GM12878 (cell line): ENCODE results near the gene SMIM21.

Experiments
- BRCA1 ChIP-seq: IDR thresholded peaks from 2 replicates; pipeline ENCODE4 v1.6.1; 2011; ENCODE audit warnings: low read depth, low read length, improper control_type of control experiment
- ETV6 ChIP-seq, 2 experiments: fragments of 450-650 bp in 1 of 2; IDR thresholded peaks in 1 of 2; conservative IDR thresholded peaks in 1 of 2; 2 replicates each; pipeline ENCODE4 v1.6.1; 2014; ENCODE audit warnings: antibody characterized with exemption in 1 of 2, borderline replicate concordance in 1 of 2, low read depth in 1 of 2, mild to moderate bottlenecking in 1 of 2, moderate library complexity in 1 of 2
- FOXM1 ChIP-seq: IDR thresholded peaks from 2 replicates; pipeline ENCODE4 v1.6.1; 2012; ENCODE audit warnings: low read depth, mild to moderate bottlenecking, inconsistent platforms, low read length, moderate library complexity
- JUND ChIP-seq: IDR thresholded peaks from 2 replicates; pipeline ENCODE4 v1.6.1; 2012; ENCODE audit warnings: low read depth, mild to moderate bottlenecking, low read length, improper control_type of control experiment, moderate library complexity
- NR2C2 ChIP-seq: IDR thresholded peaks from 2 replicates; pipeline ENCODE4 v1.6.1; 2011; ENCODE audit warnings: borderline replicate concordance, low read depth; ENCODE audit not compliant: control insufficient read depth, insufficient read length
- POLR2A ChIP-seq: IDR thresholded peaks from 2 replicates; pipeline ENCODE4 v1.6.1; 2011; ENCODE audit warnings: low read depth, mild to moderate bottlenecking, low read length
- RCOR1 ChIP-seq: conservative IDR thresholded peaks from 2 replicates; pipeline ENCODE4 v1.6.1; 2012; ENCODE audit warnings: low read depth, low read length, improper control_type of control experiment
- TAF1 ChIP-seq: IDR thresholded peaks from 2 replicates; pipeline ENCODE4 v1.6.1; 2011; ENCODE audit warnings: mild to moderate bottlenecking, low read depth, low read length, borderline replicate concordance
- YY1 ChIP-seq: IDR thresholded peaks from 2 replicates; pipeline ENCODE4 v1.6.1; 2011; ENCODE audit warnings: low read depth, mild to moderate bottlenecking, low read length
- TF ChIP-seq, protein P1 (sequence below), 3 experiments: IDR thresholded peaks in 2 of 3; conservative IDR thresholded peaks in 1 of 3; 2 replicates each; pipeline ENCODE4 v1.5.1; 2011; ENCODE audit warnings: low read depth in 3 of 3, low read length in 3 of 3, mild to moderate bottlenecking in 3 of 3, control low read depth in 2 of 3, moderate library complexity in 2 of 3, inconsistent platforms in 1 of 3, mixed read lengths in 1 of 3; ENCODE audit not compliant: control insufficient read depth in 2 of 3, insufficient read depth in 1 of 3; ENCODE audit errors: extremely low read depth in 1 of 3
- TF ChIP-seq, protein P2 (sequence below): IDR thresholded peaks from 2 replicates; pipeline ENCODE4 v1.6.1; 2011; ENCODE audit warnings: low read depth, low read length, improper control_type of control experiment, borderline replicate concordance
- TF ChIP-seq, protein P3 (sequence below): IDR thresholded peaks from 2 replicates; pipeline ENCODE4 v1.6.1; 2012; ENCODE audit warnings: low read depth, low read length, improper control_type of control experiment
- TF ChIP-seq, protein P4 (sequence below): fragments of 450-650 bp; IDR thresholded peaks from 2 replicates; pipeline ENCODE4 v1.6.1; 2018; ENCODE audit warnings: borderline replicate concordance, mild to moderate bottlenecking; ENCODE audit not compliant: partially characterized antibody

DNA sequence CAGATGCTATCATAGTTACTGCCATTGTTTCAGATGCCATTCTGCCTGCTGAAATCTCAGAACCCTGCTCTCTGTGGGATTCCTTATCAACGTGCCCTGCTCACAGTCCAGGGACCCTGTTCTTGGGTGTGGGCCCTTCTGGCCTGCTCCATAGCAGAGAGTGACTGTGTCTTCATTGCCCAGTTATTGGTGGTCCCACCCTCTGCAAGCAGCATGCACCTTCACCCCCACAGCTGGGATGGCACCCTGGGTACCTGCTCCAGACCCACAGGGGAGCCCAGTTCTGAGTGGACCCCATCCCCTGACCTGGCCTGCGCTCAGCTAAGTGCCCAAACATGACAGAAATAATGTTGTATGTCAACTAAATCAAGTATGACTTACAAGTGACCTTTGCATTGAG, 36.6 kb downstream of the SMIM21 start:
- no peak for TF ChIP-seq RCOR1
- TF ChIP-seq FOXM1, result no peak
- TF ChIP-seq, protein P1, sequence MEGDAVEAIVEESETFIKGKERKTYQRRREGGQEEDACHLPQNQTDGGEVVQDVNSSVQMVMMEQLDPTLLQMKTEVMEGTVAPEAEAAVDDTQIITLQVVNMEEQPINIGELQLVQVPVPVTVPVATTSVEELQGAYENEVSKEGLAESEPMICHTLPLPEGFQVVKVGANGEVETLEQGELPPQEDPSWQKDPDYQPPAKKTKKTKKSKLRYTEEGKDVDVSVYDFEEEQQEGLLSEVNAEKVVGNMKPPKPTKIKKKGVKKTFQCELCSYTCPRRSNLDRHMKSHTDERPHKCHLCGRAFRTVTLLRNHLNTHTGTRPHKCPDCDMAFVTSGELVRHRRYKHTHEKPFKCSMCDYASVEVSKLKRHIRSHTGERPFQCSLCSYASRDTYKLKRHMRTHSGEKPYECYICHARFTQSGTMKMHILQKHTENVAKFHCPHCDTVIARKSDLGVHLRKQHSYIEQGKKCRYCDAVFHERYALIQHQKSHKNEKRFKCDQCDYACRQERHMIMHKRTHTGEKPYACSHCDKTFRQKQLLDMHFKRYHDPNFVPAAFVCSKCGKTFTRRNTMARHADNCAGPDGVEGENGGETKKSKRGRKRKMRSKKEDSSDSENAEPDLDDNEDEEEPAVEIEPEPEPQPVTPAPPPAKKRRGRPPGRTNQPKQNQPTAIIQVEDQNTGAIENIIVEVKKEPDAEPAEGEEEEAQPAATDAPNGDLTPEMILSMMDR (IDR thresholded peaks at IDR 0.05 in 2 of 3, conservative IDR thresholded peaks at IDR 0.05 in 1 of 3; ENCODE audit: control insufficient read depth in 2 of 3, extremely low read depth in 1 of 3, insufficient read depth in 1 of 3, low read depth in 3 of 3, low read length in 3 of 3), result no peak
- no peak for TF ChIP-seq BRCA1
- TF ChIP-seq POLR2A, result no peak
- no peak for TF ChIP-seq JUND
- TF ChIP-seq, protein P2, sequence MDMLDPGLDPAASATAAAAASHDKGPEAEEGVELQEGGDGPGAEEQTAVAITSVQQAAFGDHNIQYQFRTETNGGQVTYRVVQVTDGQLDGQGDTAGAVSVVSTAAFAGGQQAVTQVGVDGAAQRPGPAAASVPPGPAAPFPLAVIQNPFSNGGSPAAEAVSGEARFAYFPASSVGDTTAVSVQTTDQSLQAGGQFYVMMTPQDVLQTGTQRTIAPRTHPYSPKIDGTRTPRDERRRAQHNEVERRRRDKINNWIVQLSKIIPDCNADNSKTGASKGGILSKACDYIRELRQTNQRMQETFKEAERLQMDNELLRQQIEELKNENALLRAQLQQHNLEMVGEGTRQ, result no peak
- no peak for TF ChIP-seq YY1
- TF ChIP-seq TAF1, result no peak
- TF ChIP-seq ETV6 (conservative IDR thresholded peaks at IDR 0.05 in 1 of 2, IDR thresholded peaks at IDR 0.05 in 1 of 2; ENCODE audit: borderline replicate concordance in 1 of 2, low read depth in 1 of 2), result no peak
- TF ChIP-seq, protein P3, sequence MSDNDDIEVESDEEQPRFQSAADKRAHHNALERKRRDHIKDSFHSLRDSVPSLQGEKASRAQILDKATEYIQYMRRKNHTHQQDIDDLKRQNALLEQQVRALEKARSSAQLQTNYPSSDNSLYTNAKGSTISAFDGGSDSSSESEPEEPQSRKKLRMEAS, result no peak
- TF ChIP-seq, protein P4, sequence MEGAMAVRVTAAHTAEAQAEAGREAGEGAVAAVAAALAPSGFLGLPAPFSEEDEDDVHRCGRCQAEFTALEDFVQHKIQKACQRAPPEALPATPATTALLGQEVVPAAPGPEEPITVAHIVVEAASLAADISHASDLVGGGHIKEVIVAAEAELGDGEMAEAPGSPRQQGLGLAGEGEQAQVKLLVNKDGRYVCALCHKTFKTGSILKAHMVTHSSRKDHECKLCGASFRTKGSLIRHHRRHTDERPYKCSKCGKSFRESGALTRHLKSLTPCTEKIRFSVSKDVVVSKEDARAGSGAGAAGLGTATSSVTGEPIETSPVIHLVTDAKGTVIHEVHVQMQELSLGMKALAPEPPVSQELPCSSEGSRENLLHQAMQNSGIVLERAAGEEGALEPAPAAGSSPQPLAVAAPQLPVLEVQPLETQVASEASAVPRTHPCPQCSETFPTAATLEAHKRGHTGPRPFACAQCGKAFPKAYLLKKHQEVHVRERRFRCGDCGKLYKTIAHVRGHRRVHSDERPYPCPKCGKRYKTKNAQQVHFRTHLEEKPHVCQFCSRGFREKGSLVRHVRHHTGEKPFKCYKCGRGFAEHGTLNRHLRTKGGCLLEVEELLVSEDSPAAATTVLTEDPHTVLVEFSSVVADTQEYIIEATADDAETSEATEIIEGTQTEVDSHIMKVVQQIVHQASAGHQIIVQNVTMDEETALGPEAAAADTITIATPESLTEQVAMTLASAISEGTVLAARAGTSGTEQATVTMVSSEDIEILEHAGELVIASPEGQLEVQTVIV, result no peak
- TF ChIP-seq NR2C2, result no peak
